AG04449 (cell line): ENCODE data around the gene SRGAP1.

Experiments used
- CTCF ChIA-PET: fragments of 350-600 bp; formaldehyde crosslinking; extraction: SDS; loops from one replicate; lab custom pipeline; 2021; ENCODE audit warnings: antibody characterized with exemption; lab: Yijun Ruan, JAX
- POLR2A ChIA-PET: fragments of 400-600, 350-600 bp; formaldehyde crosslinking; extraction: SDS; loops from one replicate; lab custom pipeline; 2020; ENCODE audit warnings: antibody characterized with exemption, inconsistent platforms; lab: Yijun Ruan, JAX
- DNase-seq: peaks from one replicate; pipeline ENCODE4 v3.0.0-alpha.2; 2010; ENCODE audit warnings: low read depth, low spot score
- H3K4me3 ChIP-seq: 2 replicates; pipeline ENCODE4 v1.5.1; 2011; ENCODE audit warnings: low read depth, mild to moderate bottlenecking, control low read depth, low read length
- TF ChIP-seq, protein P1 (sequence below): IDR thresholded peaks from one replicate; pipeline ENCODE4 v1.5.1; 2011; ENCODE audit warnings: mild to moderate bottlenecking, moderate library complexity, low read length, control low read depth, inconsistent platforms; ENCODE audit not compliant: insufficient read depth; ENCODE audit errors: missing control alignments

Gene SRGAP1

DNA sequence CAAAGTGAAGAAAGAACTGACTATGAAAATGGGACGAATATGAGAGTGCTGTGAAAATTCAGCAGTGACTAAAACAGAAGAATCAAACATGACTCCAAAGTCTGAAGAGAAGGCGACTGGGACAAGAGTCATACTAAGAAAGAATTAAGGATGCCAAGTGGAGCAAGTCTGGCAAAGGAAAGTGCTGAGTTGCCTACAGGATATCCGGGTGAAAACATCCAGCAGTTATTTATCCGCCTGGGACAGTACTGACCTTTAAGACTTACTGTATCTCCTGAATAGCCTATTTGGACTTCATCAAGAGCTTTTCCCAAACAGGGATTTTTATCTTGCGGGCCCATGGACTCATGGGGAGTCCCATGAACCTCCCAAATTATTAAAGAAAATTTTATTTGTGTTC is 336.5 kb downstream of the SRGAP1 start:
- POLR2A ChIA-PET = interaction anchor here (1.0 to 2.3 kb wide), 5 partner anchors 9 to 337 kb away, joined by 3 to 14 read pairs (median 4); partner anchors contain the start of gene SRGAP1
- peak overlapping the region; percentile 32; the same call in 1 of the 2 replicates for H3K4me3 ChIP-seq
- DNase-seq = no peak
- CTCF ChIA-PET = interaction anchor here (0.9 to 2.6 kb wide), 6 partner anchors 9 to 337 kb away, joined by 3 to 20 read pairs (median 4); partner anchors contain the start of gene SRGAP1
- TF ChIP-seq, protein P1, sequence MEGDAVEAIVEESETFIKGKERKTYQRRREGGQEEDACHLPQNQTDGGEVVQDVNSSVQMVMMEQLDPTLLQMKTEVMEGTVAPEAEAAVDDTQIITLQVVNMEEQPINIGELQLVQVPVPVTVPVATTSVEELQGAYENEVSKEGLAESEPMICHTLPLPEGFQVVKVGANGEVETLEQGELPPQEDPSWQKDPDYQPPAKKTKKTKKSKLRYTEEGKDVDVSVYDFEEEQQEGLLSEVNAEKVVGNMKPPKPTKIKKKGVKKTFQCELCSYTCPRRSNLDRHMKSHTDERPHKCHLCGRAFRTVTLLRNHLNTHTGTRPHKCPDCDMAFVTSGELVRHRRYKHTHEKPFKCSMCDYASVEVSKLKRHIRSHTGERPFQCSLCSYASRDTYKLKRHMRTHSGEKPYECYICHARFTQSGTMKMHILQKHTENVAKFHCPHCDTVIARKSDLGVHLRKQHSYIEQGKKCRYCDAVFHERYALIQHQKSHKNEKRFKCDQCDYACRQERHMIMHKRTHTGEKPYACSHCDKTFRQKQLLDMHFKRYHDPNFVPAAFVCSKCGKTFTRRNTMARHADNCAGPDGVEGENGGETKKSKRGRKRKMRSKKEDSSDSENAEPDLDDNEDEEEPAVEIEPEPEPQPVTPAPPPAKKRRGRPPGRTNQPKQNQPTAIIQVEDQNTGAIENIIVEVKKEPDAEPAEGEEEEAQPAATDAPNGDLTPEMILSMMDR = no peak

DNA sequence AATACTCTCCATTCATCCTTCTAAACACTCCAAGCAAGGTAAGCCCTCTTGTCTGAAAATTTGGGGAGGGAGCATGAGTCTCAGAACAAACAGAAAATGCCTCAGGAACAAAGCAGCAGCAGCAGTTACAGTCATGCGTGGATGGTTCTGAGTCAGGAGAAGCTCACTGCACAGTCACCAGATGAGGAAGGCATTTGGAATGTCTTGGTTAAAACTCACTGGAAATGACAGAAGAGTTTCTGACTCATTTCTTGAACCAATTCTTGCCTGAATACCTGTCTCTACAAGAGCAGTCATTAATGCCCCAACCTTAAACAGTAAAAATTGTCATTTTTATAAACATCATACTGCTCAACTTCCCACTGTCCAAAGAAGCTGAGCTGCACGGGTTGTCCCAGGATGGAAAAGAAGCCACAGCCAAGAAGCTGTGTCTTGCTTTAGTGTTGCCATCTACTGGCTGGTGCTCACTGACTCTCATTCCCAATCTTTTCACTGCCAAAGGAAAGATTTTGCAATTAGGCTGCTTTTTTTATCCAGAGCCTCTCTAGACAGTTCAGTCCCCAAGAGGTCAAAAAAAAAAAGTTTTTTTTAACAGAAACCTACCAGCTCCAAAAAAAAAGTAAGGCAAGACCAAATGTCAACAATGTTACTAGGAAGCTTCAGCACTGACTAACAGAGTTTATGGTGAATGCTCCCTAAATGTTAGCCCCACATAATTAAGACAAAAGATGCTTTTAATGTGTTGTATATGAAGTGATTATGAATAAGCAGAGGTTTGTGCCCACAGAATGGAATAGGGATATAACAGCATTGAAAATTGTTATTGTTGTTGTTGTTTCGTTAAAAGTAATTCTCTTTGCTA is 337.2 kb downstream of the SRGAP1 start:
- TF ChIP-seq, protein P1 = peak; percentile 59
- H3K4me3 ChIP-seq = peak overlapping the region; percentile 32
- POLR2A ChIA-PET = interaction anchor here (0.6 to 2.3 kb wide), 7 partner anchors 10 to 338 kb away, joined by 3 to 14 read pairs (median 3); partner anchors contain the start of gene SRGAP1
- CTCF ChIA-PET = interaction anchor here (0.7 to 2.6 kb wide), 10 partner anchors 9 to 343 kb away, joined by 3 to 20 read pairs (median 4); partner anchors contain the start of gene SRGAP1
- DNase-seq = peak; percentile 89

DNA sequence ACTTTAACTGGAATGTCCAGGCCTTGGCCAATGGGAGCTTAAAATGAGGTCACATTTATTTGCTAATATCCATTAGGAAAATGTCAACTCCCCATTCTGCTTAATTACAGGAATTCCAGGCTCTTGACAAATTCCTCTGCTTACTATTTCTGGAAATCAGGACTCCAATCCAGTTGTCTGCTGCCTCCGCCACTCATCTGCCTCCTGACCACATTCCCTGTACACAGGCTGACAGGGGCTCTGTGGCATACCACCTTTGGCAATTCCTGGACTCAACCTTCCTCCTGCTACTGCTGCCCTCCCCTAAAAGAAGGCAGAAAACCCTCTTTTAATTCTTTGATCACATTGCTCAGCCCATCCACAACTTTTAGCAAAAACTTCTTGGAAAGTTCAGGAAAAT is 339.7 kb downstream of the SRGAP1 start:
- CTCF ChIA-PET = interaction anchor here (0.9 to 1.3 kb wide), 3 partner anchors 10 to 340 kb away, joined by 3 to 4 read pairs (median 3); partner anchors contain the start of gene SRGAP1
- TF ChIP-seq, protein P1 = no peak
- POLR2A ChIA-PET = no interaction called here

DNA sequence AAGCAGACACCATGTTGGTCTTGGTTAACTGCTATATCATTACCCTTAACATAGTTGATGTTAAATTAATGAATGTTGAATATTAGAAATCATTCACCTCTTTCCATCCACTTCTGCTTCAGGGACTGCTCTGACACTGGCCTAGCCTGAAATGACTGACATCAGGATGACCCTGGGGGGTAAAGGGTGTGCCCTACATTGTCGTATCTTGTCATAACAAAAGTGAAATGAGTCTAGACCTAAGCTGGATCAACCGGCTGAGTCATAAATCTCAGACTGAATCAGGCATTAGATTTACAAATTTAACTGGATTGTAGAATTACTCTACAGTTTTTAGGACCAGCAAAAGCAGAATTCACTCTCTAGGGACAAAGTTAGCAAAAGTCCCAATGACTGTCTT is 342.3 kb downstream of the SRGAP1 start:
- TF ChIP-seq, protein P1 = no peak
- POLR2A ChIA-PET = no interaction called here
- CTCF ChIA-PET = no interaction called here
- DNase-seq = no peak
- H3K4me3 ChIP-seq = no peak overlapping the region

More for the DNA sequence above, 339.7 kb downstream of the SRGAP1 start:
- no peak overlapping the region for H3K4me3 ChIP-seq
- no peak for DNase-seq

DNA sequence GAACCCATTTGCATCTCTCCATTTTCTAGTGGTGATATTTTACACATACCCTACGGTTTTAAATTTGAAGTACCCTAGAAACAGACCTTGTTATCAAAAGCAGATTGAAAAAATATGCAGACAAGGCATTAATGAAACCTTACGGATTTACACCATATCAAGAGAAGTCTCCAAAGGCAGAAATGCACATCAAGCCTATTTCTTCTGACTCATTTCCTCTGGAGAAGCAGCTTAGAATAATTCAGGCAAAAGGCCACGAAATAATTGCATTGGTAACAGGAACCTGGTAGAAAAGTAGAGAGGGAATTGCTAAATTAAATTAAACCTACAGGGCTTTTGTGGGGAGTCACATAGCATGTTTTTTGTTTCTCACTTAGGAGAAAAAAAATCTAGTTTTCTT is 342.9 kb downstream of the SRGAP1 start:
- POLR2A ChIA-PET = no interaction called here
- no peak overlapping the region for H3K4me3 ChIP-seq
- TF ChIP-seq, protein P1 = no peak
- DNase-seq = no peak
- CTCF ChIA-PET = no interaction called here

- no peak for DNase-seq
- CTCF ChIA-PET = no interaction called here
- TF ChIP-seq, protein P1 = no peak
- POLR2A ChIA-PET = no interaction called here
- H3K4me3 ChIP-seq = no peak overlapping the region
Observed at GRCh38 chr12:64187794-64188193, 343.3 kb downstream of the SRGAP1 start.
